DND-41 (cell line): ENCODE data around the gene LRRC8E.

ENCODE experiments used
- ATAC-seq: fragments of 200-7000 bp; cut with Tn5 transposase; 3 replicates; pipeline ENCODE4 v1.9.1; 2021; ENCODE audit warnings: low read depth; ENCODE audit not compliant: insufficient read depth
- DNase-seq: peaks from one replicate; pipeline ENCODE4 v3.0.0-alpha.2; 2020
- H2AFZ ChIP-seq: 2 replicates; pipeline ENCODE4 v1.6.0; 2012; ENCODE audit warnings: low read depth, low read length
- H3K27ac ChIP-seq: 2 replicates; pipeline ENCODE4 v1.5.1; 2012; ENCODE audit warnings: low read length, inconsistent platforms
- H3K27me3 ChIP-seq: fragments of 200-600 bp; sonication (generic); 2 replicates; pipeline ENCODE4 v1.6.0; 2012; ENCODE audit warnings: low read length, mild to moderate bottlenecking, inconsistent platforms; ENCODE audit not compliant: insufficient read depth, poor library complexity
- H3K36me3 ChIP-seq: 2 replicates; pipeline ENCODE4 v1.5.1; 2012; ENCODE audit warnings: low read length, inconsistent platforms; ENCODE audit not compliant: insufficient read depth
- H3K4me1 ChIP-seq: 2 replicates; pipeline ENCODE4 v1.5.1; 2012; ENCODE audit warnings: mild to moderate bottlenecking, low read length; ENCODE audit not compliant: insufficient read depth
- H3K4me2 ChIP-seq: 2 replicates; pipeline ENCODE4 v1.6.0; 2012; ENCODE audit warnings: mild to moderate bottlenecking, moderate library complexity, low read length, inconsistent platforms; ENCODE audit not compliant: insufficient read depth
- H3K4me3 ChIP-seq, 2 experiments: fragments of 200-600 bp in 1 of 2; shearing (Covaris generic) in 1 of 2; 2 replicates each; pipeline ENCODE4 v1.5.1; 2012 to 2016; ENCODE audit warnings: inconsistent platforms in 2 of 2, low read length in 2 of 2, mild to moderate bottlenecking in 2 of 2, low read depth in 1 of 2, moderate library complexity in 1 of 2
- H3K79me2 ChIP-seq: 2 replicates; pipeline ENCODE4 v1.6.0; 2012; ENCODE audit warnings: low read length, inconsistent platforms; ENCODE audit not compliant: insufficient read depth
- H3K9ac ChIP-seq: 2 replicates; pipeline ENCODE4 v1.6.0; 2012; ENCODE audit warnings: low read depth, mild to moderate bottlenecking, inconsistent platforms, low read length, moderate library complexity
- H3K9me3 ChIP-seq: 2 replicates; pipeline ENCODE4 v1.5.1; 2012; ENCODE audit warnings: low read length, moderate library complexity, mild to moderate bottlenecking, inconsistent platforms; ENCODE audit not compliant: insufficient read depth, severe bottlenecking
- H4K20me1 ChIP-seq: 2 replicates; pipeline ENCODE4 v1.6.0; 2012; ENCODE audit warnings: low read length; ENCODE audit not compliant: insufficient read depth
- EZH2 ChIP-seq: IDR thresholded peaks from 3 replicates; pipeline ENCODE4 v1.6.1; 2012; ENCODE audit warnings: borderline replicate concordance, low read depth, mild to moderate bottlenecking, moderate library complexity, low read length, inconsistent platforms; ENCODE audit not compliant: severe bottlenecking
- TF ChIP-seq, protein P1 (sequence below): IDR thresholded peaks from 2 replicates; pipeline ENCODE4 v1.5.1; 2012; ENCODE audit warnings: borderline replicate concordance, low read length, moderate library complexity, mild to moderate bottlenecking; ENCODE audit not compliant: poor library complexity, severe bottlenecking; ENCODE audit errors: extremely low read depth

The LRRC8E gene

DNA sequence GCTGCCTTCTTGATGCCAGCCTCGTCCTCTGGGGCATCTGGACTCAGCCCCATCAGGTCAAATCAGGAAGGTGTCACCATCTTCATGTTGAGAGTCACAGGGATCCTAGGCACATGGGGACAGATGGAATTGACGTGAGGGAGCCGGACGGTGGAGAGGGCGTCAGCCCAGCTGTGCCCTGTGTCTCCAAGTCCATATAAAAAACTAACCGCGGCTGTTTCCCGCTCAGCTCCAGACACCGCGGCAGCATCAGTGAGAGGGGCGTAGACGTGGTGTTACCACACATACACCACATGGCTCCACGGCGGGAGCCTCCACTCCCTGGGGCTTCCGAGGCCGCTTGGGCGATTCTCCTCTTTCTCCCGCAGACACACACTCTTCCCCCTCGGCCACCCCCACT lies 8.5 kb upstream of the LRRC8E start:
- Histone ChIP-seq H3K4me1 (peaks cover 4% of the 10 kb centered on the region), H3K4me3 (no peak overlapping the region), H4K20me1 (no peaks in the 10 kb centered on the region), H2AFZ (no peak overlapping the region), H3K36me3 (no peaks in the 10 kb centered on the region), H3K27me3 (no peaks in the 10 kb centered on the region), H3K79me2 (no peaks in the 10 kb centered on the region), H3K9me3 (no peaks in the 10 kb centered on the region), H3K4me2 (no peak overlapping the region), H3K27ac (no peak overlapping the region), H3K9ac (no peak overlapping the region)
- TF ChIP-seq EZH2: no peak
- TF ChIP-seq, protein P1, sequence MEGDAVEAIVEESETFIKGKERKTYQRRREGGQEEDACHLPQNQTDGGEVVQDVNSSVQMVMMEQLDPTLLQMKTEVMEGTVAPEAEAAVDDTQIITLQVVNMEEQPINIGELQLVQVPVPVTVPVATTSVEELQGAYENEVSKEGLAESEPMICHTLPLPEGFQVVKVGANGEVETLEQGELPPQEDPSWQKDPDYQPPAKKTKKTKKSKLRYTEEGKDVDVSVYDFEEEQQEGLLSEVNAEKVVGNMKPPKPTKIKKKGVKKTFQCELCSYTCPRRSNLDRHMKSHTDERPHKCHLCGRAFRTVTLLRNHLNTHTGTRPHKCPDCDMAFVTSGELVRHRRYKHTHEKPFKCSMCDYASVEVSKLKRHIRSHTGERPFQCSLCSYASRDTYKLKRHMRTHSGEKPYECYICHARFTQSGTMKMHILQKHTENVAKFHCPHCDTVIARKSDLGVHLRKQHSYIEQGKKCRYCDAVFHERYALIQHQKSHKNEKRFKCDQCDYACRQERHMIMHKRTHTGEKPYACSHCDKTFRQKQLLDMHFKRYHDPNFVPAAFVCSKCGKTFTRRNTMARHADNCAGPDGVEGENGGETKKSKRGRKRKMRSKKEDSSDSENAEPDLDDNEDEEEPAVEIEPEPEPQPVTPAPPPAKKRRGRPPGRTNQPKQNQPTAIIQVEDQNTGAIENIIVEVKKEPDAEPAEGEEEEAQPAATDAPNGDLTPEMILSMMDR: no peak
- no peak for DNase-seq
- no peak for ATAC-seq

DNA sequence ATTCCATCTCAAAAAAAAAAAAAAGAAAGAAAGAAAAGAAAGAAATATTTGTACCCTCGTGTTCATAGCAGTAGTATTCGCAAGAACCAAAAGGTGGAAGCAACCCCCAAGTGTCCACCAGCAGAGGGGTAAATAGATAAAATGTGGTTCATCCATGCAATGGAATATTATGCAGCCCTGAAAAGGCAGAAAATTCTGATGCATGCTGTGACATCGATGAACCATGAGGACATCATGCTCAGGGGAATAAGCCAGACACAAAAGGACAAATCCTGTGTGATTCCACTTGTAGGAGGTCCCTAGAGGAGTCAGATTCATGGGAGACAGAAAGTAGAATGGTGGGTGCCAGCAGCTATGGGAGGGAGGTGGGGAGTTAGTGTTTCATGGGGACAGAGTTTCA lies 6.4 kb upstream of the LRRC8E start:
- Histone ChIP-seq H3K36me3 (no peaks in the 10 kb centered on the region), H3K4me3 (no peak overlapping the region), H3K79me2 (no peaks in the 10 kb centered on the region), H2AFZ (no peak overlapping the region), H3K27ac (no peak overlapping the region), H3K4me1 (peaks cover 3% of the 10 kb centered on the region; the same call in 1 of the 2 replicates), H3K9me3 (no peaks in the 10 kb centered on the region), H3K27me3 (no peaks in the 10 kb centered on the region), H3K4me2 (no peak overlapping the region), H4K20me1 (no peaks in the 10 kb centered on the region), H3K9ac (no peak overlapping the region)
- TF ChIP-seq EZH2: no peak
- TF ChIP-seq, protein P1: no peak
- DNase-seq: no peak
- no peak for ATAC-seq

DNA sequence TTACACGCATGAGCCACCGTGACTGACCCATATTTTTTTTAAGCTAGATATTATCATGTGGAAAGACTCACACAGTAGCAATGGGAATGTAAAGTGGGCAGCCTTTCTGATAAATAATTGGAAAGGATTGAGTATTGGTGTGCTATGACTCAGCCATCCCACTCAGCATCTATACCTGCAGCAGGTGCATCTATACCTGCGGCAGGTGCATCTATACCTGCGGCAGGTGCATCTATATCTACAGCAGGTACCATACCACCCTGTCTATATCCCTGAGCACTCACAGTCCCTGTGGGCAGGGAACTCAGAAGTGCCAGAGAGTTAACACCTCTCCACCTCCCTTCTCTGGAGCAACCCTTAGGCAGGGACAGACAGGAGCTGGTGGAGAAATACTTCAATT lies 5.2 kb upstream of the LRRC8E start:
- no peak overlapping the region for H3K4me3 ChIP-seq
- no peak overlapping the region for H3K9ac ChIP-seq
- TF ChIP-seq EZH2: no peak
- TF ChIP-seq, protein P1: no peak
- H4K20me1 ChIP-seq: no peaks in the 10 kb centered on the region
- H3K27me3 ChIP-seq: no peaks in the 10 kb centered on the region
- ATAC-seq (no peak), DNase-seq (no peak)
- no peak overlapping the region for H3K4me2 ChIP-seq
- no peaks in the 10 kb centered on the region for H3K79me2 ChIP-seq
- H3K36me3 ChIP-seq: no peaks in the 10 kb centered on the region
- no peak overlapping the region for H3K27ac ChIP-seq
- no peak overlapping the region for H2AFZ ChIP-seq
- H3K9me3 ChIP-seq: no peaks in the 10 kb centered on the region
- peaks cover 3% of the 10 kb centered on the region; the same call in 1 of the 2 replicates for H3K4me1 ChIP-seq

DNA sequence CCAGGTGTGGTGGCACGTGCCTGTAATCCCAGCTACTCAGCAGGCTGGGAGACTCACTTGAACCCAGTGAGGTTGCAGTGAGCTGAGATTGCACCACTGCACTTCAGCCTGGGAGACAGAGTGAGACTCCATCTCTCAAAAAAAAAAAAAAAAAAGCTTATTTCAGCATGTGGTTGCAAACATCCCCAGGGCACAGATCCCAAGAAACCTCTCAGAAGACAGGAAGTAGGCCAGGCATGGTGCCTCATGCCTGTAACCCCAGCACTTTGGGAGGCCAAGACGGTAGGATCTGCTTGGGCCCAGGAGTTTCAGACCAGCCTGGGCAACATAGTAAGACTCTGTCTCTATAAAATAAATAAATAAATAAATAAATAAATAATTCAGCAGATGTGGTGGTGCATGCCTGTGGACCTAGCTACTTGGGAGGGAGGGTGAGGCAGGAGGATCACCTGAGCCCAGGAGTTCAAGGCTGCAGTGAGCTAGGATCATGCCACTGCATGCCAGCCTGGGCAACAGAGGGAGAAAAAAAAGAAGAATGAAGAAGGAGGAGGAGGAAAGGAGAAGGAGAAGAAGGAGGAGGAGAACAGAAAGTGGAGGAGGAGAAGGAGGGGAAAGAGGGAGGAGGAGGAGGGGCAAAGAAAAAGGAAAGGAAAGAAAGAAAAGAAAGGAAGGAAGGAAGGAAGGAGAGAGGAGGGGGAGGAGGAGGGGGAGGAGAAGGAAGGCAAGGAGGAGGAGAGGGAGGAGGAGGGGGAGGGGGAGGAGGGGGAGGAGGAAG lies 4.3 kb upstream of the LRRC8E start:
- Histone ChIP-seq H2AFZ (no peak overlapping the region), H3K27me3 (no peaks in the 10 kb centered on the region), H3K9me3 (no peaks in the 10 kb centered on the region), H3K4me1 (peaks cover 3% of the 10 kb centered on the region; the same call in 1 of the 2 replicates), H3K36me3 (no peaks in the 10 kb centered on the region), H3K27ac (no peak overlapping the region), H3K4me3 (no peak overlapping the region), H3K79me2 (no peaks in the 10 kb centered on the region), H4K20me1 (no peaks in the 10 kb centered on the region), H3K4me2 (no peak overlapping the region), H3K9ac (no peak overlapping the region)
- no peak for ATAC-seq
- TF ChIP-seq, protein P1: no peak
- no peak for TF ChIP-seq EZH2
- no peak for DNase-seq
